ENCODE measurements around the gene FAM53B.

Gene FAM53B

DNA sequence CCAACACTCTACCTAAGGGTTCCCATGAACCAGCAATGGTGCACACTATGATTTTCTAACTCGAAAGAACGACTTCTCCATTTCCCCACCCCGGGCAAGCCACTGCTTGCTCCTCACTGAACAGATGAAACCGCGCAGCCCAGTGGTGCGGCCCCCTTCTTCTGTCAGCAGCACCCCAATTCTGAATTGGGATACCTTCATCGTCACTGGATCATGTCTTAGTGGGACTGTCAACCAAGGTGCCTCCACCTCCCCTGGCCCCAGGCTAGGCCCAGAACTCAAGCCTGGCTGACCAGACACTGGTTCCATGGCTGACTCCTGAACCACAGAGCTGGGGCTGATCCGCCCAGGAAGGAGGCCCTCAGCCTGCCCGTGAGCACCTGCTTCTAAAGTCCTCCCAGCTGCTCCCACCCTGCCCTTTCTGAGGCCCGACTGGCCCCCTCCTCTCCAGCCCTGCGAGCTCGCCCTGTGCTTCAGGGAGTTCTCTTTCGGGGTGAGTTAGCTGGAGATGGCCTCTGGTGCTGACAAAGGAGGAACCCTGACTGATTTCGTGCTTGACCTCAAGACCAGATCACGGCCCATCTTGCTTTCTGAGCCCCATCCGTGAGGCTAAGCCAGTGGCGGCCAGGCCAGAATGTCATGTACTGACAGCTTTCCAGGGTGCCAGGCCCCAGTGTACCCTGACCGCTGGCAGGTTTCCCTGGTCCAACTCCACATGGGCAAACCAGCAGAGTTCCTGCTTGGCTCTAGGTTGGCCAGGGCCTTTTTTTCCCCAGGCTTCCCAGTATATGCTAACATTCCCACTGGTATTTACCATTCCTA lies 44.5 kb downstream of the FAM53B start:
- TF ChIP-seq, protein P1, sequence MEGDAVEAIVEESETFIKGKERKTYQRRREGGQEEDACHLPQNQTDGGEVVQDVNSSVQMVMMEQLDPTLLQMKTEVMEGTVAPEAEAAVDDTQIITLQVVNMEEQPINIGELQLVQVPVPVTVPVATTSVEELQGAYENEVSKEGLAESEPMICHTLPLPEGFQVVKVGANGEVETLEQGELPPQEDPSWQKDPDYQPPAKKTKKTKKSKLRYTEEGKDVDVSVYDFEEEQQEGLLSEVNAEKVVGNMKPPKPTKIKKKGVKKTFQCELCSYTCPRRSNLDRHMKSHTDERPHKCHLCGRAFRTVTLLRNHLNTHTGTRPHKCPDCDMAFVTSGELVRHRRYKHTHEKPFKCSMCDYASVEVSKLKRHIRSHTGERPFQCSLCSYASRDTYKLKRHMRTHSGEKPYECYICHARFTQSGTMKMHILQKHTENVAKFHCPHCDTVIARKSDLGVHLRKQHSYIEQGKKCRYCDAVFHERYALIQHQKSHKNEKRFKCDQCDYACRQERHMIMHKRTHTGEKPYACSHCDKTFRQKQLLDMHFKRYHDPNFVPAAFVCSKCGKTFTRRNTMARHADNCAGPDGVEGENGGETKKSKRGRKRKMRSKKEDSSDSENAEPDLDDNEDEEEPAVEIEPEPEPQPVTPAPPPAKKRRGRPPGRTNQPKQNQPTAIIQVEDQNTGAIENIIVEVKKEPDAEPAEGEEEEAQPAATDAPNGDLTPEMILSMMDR (IDR thresholded peaks at IDR 0.05) = no peak
- H3K27ac ChIP-seq = peak overlapping the region in 1 of 2 donors; percentile 89
- no peak for DNase-seq (ENCODE audit: low spot score)

DNA sequence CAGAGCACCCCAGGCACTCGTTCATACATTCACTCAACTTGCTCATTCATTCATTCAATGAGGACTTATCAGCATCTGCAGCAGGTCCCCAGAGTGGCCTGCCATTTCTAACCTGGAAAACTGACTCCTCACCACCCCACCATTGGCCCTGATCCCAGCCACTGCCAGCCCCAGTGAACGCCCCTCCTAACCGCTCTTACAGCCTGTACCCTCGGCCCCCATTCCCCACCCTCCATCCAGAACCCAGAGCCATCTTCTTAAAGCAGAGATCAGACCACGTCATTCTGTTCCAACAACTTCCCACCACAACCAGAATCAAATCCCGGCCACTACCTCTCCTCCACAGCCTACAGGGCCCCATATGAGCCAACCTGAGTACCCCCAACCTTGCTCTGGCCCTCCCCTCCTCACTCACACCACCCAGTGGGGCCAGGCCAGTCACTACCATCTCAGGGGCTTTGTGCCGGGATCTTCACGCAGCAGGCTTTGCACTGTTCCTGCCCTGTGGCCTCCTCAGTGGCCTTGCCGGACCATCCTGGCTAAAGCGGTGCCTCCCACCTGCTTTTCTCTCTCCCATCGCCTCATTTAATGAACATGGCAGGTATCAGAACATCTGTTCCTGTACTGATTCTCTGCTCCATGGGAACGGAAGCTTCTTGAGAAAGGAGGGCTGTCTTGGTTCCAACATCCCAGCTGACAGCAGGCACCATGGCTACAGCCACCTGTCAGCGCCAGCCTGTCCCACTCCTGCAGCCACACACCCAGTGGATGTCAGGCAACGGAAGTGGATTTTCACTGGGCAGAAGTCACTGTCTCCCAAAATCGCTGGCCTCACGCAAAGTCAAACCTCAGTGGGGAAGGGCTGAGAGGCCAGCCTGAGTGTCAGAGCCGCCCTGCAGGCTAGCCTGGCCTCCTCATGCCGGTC lies 45.4 kb downstream of the FAM53B start:
- TF ChIP-seq, protein P1 (IDR thresholded peaks at IDR 0.05) = no peak
- Histone ChIP-seq H3K27ac (peak overlapping the region in 1 of 2 donors; percentile 89), H3K4me3 (no peak overlapping the region)
- no peak for DNase-seq (ENCODE audit: low spot score)

More for the DNA sequence above, 44.5 kb downstream of the FAM53B start:
- no peak overlapping the region for H3K4me3 ChIP-seq

DNA sequence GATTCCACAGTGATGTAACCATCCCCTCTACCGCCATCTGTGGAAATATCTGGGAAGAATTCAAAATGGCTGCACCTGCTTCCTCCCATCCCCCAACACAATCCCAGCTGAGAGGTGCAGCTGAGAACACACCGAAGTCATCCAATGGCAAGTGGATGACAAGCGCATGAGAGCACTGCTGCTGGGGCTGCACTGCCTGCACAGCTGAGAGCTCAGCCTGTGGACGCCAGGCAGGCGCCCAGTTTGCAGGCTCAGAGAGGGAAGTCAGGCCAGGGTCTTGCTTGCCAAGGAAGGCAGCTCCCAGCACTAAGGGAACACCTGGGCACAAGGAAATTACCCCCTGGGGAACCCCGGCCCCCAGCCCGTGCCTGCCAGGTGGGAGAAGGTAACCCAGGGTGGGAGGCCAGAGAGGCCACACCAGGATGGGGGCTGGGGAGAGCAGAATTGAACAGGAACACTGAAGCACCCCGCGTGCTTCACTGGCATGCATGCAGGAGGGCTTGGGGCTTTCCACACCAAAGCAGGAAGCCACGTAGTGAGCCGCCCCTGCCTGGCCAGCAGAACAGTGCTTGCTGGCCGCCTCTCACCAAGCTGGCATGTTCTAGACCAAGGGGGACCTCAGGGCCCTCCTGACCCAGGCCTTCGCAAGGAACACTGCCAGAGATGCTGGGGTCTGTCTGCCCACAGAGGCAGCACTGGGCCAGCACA lies 46.2 kb downstream of the FAM53B start:
- Histone ChIP-seq H3K4me3 (no peak overlapping the region), H3K27ac (peak overlapping the region in 1 of 2 donors; percentile 14)
- no peak for DNase-seq (ENCODE audit: low spot score)
- TF ChIP-seq, protein P1 (IDR thresholded peaks at IDR 0.05) = no peak

DNA sequence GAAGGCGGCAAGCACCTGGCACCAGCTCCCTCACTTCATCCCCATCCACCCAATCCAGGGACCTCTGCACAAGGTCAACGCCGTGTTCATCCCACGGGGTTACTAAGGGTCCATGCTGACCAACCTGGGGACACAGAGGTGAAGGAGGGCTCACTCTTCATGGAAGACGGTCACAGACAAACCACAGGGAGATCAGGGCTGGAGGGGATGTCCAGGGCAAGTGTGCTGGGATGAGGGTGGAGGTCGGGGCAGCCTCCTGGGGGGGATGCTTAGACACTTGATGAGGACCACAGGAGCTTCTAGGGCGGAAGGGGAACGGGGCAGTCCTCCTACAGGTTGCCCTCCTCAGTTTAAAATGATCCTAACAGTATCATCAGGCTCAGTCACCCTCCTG lies 46.7 kb downstream of the FAM53B start:
- Histone ChIP-seq H3K27ac (no peak overlapping the region), H3K4me3 (no peak overlapping the region)
- TF ChIP-seq, protein P1 (IDR thresholded peaks at IDR 0.05) = no peak
- no peak for DNase-seq (ENCODE audit: low spot score)

DNA sequence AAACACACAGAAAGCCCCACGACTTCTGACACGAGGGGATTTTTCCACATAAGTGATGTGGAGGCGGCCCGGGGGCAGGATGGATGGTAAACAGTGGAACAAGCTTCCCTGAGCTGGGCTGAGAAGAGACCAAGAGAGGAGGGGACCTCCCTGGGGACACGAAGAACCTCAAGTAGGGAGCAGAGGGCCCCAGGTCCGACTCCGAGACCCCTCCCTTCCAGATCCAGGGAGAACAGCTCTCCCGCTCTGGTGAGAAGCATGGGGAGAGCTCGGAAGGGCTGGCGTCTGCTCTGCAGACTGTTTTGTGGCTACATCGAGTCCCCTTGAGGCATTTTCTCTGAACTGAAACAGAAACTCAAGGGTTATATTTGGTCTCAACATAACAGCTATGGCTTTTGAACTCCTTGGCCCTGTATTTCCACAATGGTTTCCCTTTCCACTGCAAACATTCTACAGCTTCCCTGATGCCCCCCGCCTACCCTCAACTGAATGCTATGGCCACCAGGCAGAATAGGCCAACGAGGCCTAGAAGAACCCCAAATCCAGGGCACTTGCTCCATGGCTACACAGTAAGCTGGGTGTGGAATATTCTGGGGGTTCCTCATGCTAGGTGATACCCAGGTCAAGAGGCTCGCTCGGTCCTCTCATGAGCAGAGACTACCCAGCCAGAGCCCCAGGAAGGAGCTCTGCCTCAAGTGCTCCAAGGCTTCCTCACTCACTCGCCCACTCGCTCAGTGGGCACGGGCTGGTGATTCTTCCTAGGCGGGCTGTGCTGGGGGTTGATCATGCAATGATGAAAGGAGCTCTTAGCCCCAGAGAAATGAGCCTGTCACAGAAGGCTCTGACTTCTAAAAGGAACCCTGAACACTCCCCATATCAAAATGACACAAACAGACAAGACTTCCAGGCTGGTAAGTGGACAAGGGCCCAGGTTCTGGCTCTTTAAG lies 47.5 kb downstream of the FAM53B start:
- peak overlapping the region in 1 of 2 donors; percentile 10 for H3K27ac ChIP-seq
- TF ChIP-seq, protein P1 (IDR thresholded peaks at IDR 0.05) = no peak
- no peak overlapping the region for H3K4me3 ChIP-seq
- no peak for DNase-seq (ENCODE audit: low spot score)

DNA sequence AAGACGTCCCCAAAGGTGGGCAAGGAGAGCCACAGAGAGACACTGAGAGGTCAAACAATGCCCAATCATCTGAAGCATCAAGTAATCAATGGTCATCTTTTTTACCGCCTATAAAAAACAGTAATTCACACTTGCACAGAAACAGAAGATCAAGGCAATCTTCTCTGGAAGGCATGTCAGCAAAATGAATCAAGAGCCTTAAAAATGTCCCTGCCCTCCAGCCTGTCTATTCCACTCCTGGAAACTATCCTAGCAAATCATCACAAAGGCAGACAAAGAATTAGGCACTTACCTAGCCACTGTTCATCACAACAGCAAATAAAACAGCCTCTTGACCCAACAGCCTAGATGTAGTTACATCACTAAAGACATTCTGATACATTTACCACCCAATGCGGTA lies 48.9 kb downstream of the FAM53B start:
- Histone ChIP-seq H3K4me3 (no peak overlapping the region), H3K27ac (no peak overlapping the region)
- no peak for DNase-seq (ENCODE audit: low spot score)
- TF ChIP-seq, protein P1 (IDR thresholded peaks at IDR 0.05) = no peak
